Activated effector memory CD4-positive, alpha-beta T cell treated with anti-CD3 and anti-CD28 coated beads, Interleukin-2, amount 50 U/mL, for 16 hours (primary cell): ENCODE measurements around the gene DDX50.

ENCODE experiments used
- DNase-seq: peaks from one replicate; pipeline ENCODE4 v3.0.0-alpha.2; 2020

Gene DDX50

DNA sequence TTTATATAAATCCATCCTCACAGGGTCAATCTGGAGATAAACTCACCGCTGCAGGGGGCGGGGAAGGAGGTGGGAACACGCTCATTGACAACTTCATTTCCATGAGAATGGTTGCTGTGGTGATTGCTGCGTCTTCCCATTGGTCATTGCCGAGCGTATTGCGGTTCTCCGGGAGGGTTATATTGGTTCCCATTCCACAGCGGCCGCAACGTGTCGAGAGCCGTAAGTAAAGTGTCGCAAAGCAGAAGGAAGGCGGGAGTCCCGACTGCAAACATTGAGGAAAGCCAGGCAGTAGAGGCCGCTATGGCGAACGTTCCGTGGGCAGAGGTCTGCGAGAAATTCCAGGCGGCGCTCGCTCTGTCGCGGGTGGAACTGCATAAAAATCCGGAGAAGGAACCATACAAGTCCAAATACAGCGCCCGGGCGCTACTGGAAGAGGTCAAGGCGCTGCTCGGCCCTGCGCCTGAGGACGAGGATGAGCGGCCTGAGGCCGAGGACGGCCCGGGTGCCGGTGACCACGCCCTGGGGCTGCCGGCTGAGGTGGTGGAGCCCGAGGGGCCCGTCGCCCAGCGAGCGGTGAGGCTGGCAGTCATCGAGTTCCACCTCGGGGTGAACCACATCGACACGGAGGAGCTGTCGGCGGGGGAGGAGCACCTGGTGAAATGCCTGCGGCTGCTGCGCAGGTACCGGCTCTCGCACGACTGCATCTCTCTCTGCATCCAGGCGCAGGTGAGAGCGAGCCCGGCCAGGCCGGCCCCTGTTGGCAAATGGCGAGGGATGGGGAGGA, 87.6 kb downstream of the DDX50 start, which contains the start of gene KIFBP:
Gene KIFBP (plus strand): TSS at position 274 of the 787 bp plus-strand sequence. CDS start 30 bp downstream, at position 304.
- peak; percentile 92 for DNase-seq

DNA sequence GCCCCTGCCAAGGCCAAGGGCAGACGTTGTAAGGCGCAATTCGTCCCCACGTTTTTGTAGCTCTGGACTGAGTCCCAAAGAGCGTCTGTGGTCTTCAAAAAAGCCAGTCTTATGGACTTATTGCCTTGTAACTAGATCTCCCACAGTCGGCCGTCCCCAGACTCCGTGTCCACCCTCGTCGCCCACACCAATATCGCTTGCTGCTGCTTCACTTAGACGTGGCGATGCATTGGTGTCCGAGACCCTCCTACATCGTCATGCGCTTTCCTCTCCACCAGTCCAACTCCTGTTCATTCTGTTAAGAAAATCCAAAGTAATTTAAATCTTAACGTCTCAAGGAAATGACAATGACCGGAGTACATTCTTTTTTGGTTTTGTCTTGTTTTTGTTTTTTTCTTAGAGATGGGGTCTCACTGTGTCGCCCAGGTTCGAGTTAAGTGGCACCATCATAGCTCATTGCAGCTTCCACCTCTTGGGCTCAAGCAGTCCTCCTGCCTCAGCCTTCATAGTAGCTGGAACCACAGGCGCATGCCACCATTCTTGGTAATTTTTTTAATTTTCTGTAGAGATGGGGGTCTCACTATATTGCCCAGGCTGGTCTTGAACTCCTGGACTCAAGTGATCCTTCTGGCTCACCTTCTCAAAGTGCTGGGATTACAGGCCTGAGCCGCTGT, 88.3 kb downstream of the DDX50 start:
- DNase-seq = no peak

DNA sequence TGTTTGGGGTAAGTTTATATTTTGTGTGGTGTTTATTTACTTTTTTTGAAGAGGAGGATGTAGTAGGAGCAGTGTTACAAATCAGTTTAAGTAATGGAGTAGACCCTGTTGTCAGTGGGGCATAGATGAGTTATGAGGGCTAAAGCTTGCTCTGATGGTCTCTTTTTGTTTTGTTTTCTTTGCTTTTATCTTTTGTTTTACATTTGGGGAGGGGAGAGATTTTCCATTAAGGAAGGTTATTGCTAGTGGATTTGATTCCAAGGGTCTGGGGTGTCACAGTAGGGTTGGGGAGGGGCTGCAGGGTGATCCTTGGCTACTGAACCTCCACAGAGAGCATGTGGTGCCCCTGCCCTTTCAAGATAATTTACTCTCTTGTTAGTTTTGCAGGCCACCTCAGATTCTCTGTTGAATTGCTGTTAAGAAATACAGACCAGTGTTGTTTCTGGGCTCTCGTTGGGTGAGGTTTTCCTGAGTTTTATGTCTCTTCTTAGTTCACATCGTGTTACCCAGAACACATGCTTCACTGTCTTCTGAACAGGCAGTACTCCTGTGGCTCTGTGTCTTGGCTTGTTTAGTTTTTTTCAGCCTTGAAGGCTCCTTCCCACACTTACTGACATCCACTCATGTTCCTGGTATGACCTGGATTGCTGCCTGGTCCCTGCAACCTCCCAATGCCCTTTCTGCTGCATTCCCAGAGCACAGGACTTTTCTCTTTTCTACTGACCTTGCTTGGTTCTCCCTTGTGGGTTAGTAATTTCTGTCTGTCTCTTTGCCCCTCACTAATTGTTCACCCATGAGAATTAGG, 91.7 kb downstream of the DDX50 start:
- DNase-seq = no peak
